Keratinocyte (primary cell): ENCODE data around the gene PUS3. TPM values are rescaled to one million over a fixed set of nuclear protein-coding genes. Genes with fewer than 3 reads are reported as not detected.
A peak's percentile ranks its signal among the peaks of the same experiment; 100 is the strongest.

Source experiments
- DNase-seq: peaks from one replicate; pipeline ENCODE4 v3.0.0-alpha.2; 2011; ENCODE audit warnings: low read depth, missing footprints, low spot score
- FAIRE-seq: peaks from 2 replicates; lab custom pipeline; 2011; peaks lifted over from hg19 to GRCh38; lab: Jason Lieb, UNC
- H2AFZ ChIP-seq: 2 replicates; pipeline ENCODE4 v1.6.0; 2012; ENCODE audit warnings: low read length, control low read depth, inconsistent platforms; ENCODE audit not compliant: control insufficient read depth
- H3K27ac ChIP-seq: 2 replicates; pipeline ENCODE4 v1.5.1; 2011; ENCODE audit warnings: low read length; ENCODE audit not compliant: control insufficient read depth, insufficient read depth
- H3K27me3 ChIP-seq: 3 replicates; pipeline ENCODE4 v1.6.0; 2011; ENCODE audit warnings: low read length; ENCODE audit not compliant: control insufficient read depth, insufficient read depth; ENCODE audit errors: extremely low read depth
- H3K36me3 ChIP-seq, 2 experiments: 2 replicates in 1 of 2; 3 replicates in 1 of 2; pipeline ENCODE4 v1.5.1; 2011; ENCODE audit warnings: low read length in 2 of 2, mild to moderate bottlenecking in 1 of 2; ENCODE audit not compliant: control insufficient read depth in 2 of 2, insufficient read depth in 2 of 2; ENCODE audit errors: extremely low read depth in 1 of 2
- H3K4me1 ChIP-seq: 3 replicates; pipeline ENCODE4 v1.5.1; 2011; ENCODE audit warnings: low read length; ENCODE audit not compliant: control insufficient read depth, insufficient read depth; ENCODE audit errors: extremely low read depth
- H3K4me2 ChIP-seq: 3 replicates; pipeline ENCODE4 v1.6.0; 2011; ENCODE audit warnings: low read depth, low read length; ENCODE audit not compliant: control insufficient read depth, insufficient read depth; ENCODE audit errors: extremely low read depth
- H3K4me3 ChIP-seq, 3 experiments: fragments of 200-600 bp in 1 of 3; sonication (generic) in 1 of 3; 2 replicates in 2 of 3; 3 replicates in 1 of 3; pipeline ENCODE4 v1.5.1; 2011 to 2016; ENCODE audit warnings: low read length in 3 of 3, mild to moderate bottlenecking in 3 of 3, control low read depth in 2 of 3, inconsistent platforms in 1 of 3, low read depth in 1 of 3, mixed read lengths in 1 of 3, mixed run types in 1 of 3, moderate library complexity in 1 of 3; ENCODE audit not compliant: control insufficient read depth in 2 of 3, insufficient read depth in 2 of 3; ENCODE audit errors: extremely low read depth in 1 of 3
- H3K79me2 ChIP-seq: 2 replicates; pipeline ENCODE4 v1.6.0; 2012; ENCODE audit warnings: low read length; ENCODE audit not compliant: control insufficient read depth, insufficient read depth
- H3K9ac ChIP-seq: 3 replicates; pipeline ENCODE4 v1.6.0; 2011; ENCODE audit warnings: low read length; ENCODE audit not compliant: control insufficient read depth, insufficient read depth; ENCODE audit errors: extremely low read depth
- H3K9me1 ChIP-seq: 3 replicates; pipeline ENCODE4 v1.6.0; 2011; ENCODE audit warnings: low read length; ENCODE audit not compliant: control insufficient read depth, insufficient read depth; ENCODE audit errors: extremely low read depth
- H3K9me3 ChIP-seq: 2 replicates; pipeline ENCODE4 v1.5.1; 2012; ENCODE audit warnings: low read depth, low read length; ENCODE audit not compliant: control insufficient read depth
- H4K20me1 ChIP-seq: 3 replicates; pipeline ENCODE4 v1.6.0; 2011; ENCODE audit warnings: low read length; ENCODE audit not compliant: control insufficient read depth, insufficient read depth; ENCODE audit errors: extremely low read depth
- CTCF ChIP-seq, 3 experiments: IDR thresholded peaks in 1 of 3; conservative IDR thresholded peaks in 1 of 3; optimal IDR thresholded peaks in 1 of 3; 2 replicates in 2 of 3; 3 replicates in 1 of 3; pipeline versions ENCODE3 to v1.5.1; 2011; ENCODE audit warnings: low read length in 3 of 3, mild to moderate bottlenecking in 3 of 3, moderate library complexity in 2 of 3, control low read depth in 1 of 3, inconsistent platforms in 1 of 3; ENCODE audit not compliant: insufficient read depth in 2 of 3; ENCODE audit errors: extremely low read depth in 1 of 3
- EZH2 ChIP-seq: IDR thresholded peaks from one replicate; pipeline ENCODE4 v1.6.1; 2012; ENCODE audit warnings: inconsistent platforms, mild to moderate bottlenecking, low read length, moderate library complexity
- dilution Hi-C: fragments of 300-500 bp; cut with MboI; formaldehyde crosslinking; loops from one replicate; pipeline ENCODE4 v1.7.0; 2020; ENCODE audit warnings: low sequenced_read_pairs; ENCODE audit not compliant: extremely low pct_ligation_motif_present
- polyA plus RNA-seq, 5 experiments: library from polyadenylated mRNA; depleted of rRNA in 3 of 5; stranded (reverse) in 3 of 5; stranded (forward) in 1 of 5; unstranded in 1 of 5; fragments of >200 nt; gene quantifications; 1 replicate in 1 of 5; 2 replicates in 3 of 5; 3 replicates in 1 of 5; pipeline versions ENCODE4 v1.2.1 to v1.2.3, GENCODE V29; 2011 to 2012; ENCODE audit warnings: missing spikeins in 2 of 5, low read depth in 1 of 5, low replicate concordance in 1 of 5

Gene PUS3
- polyA plus RNA-seq, 1 donor (not counting 4 experiments of a cell fraction or from before 2014, with no cell fraction given): 11.8 TPM

GRCh38 chr11:125923633-125924032 lies 20.6 kb upstream of the PUS3 start:
- DNase-seq (no peak), FAIRE-seq (no peak)
- no peak overlapping the region for H3K4me2 ChIP-seq
- no peak overlapping the region for H2AFZ ChIP-seq
- H3K9me3 ChIP-seq: no peaks in the 10 kb centered on the region
- dilution Hi-C loops: no loop called here
- no peak for TF ChIP-seq CTCF (optimal IDR thresholded peaks at IDR 0.05 in 1 of 3, IDR thresholded peaks at IDR 0.05 in 1 of 3, conservative IDR thresholded peaks at IDR 0.05 in 1 of 3; ENCODE audit: extremely low read depth in 1 of 3, insufficient read depth in 2 of 3, low read length in 3 of 3)
- no peak for TF ChIP-seq EZH2
- H3K36me3 ChIP-seq: no peaks in the 10 kb centered on the region
- H3K79me2 ChIP-seq: no peaks in the 10 kb centered on the region
- no peak overlapping the region for H3K4me3 ChIP-seq
- H3K4me1 ChIP-seq: no peaks in the 10 kb centered on the region
- H3K27ac ChIP-seq: no peak overlapping the region
- no peak overlapping the region for H3K9ac ChIP-seq
- no peaks in the 10 kb centered on the region for H4K20me1 ChIP-seq
- no peaks in the 10 kb centered on the region for H3K9me1 ChIP-seq
- H3K27me3 ChIP-seq: no peaks in the 10 kb centered on the region

DNA sequence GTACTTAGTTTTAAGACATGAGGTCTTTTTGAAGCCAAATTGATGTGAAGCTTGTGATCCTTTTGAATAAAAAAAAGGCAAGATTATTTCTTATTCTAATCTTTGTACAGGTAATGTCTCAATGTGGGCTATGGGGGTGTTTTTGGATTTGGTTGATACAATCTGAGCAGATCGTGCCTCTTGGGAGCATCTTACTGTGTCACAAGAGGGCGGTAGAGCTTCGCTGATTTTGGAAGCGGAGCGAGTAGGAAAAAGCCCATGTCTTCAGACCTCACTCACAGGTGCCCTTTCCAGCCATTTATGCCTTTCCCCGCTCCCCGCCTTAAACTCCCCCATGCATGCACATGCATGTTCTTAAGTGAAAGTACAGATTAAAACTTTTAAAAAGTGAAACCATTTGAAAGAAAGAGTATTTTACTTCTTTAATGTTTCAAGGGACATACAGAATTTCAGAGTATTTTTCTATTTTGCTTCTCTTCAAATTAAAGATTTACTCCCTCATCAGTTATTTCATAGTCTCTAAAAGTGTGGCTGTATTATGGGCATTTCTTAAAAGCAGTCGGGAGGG lies 20.1 kb upstream of the PUS3 start:
- DNase-seq (peak; percentile 35), FAIRE-seq (peak; percentile 67)
- no peak overlapping the region for H3K4me2 ChIP-seq
- no peaks in the 10 kb centered on the region for H3K9me1 ChIP-seq
- no peaks in the 10 kb centered on the region for H3K79me2 ChIP-seq
- no peaks in the 10 kb centered on the region for H3K9me3 ChIP-seq
- no peak overlapping the region for H2AFZ ChIP-seq
- no peaks in the 10 kb centered on the region for H3K4me1 ChIP-seq
- no peaks in the 10 kb centered on the region for H3K27me3 ChIP-seq
- H3K27ac ChIP-seq: no peak overlapping the region
- H3K4me3 ChIP-seq: no peak overlapping the region
- no peaks in the 10 kb centered on the region for H4K20me1 ChIP-seq
- no peak overlapping the region for H3K9ac ChIP-seq
- dilution Hi-C loops: no loop called here
- no peaks in the 10 kb centered on the region for H3K36me3 ChIP-seq
- peak; percentile 85 to 87 (median 87) for TF ChIP-seq CTCF (optimal IDR thresholded peaks at IDR 0.05 in 1 of 3, IDR thresholded peaks at IDR 0.05 in 1 of 3, conservative IDR thresholded peaks at IDR 0.05 in 1 of 3; ENCODE audit: extremely low read depth in 1 of 3, insufficient read depth in 2 of 3, low read length in 3 of 3)
- TF ChIP-seq EZH2: no peak
